K562 (cell line): Measurements from ENCODE around the gene ILF2. TPM values are rescaled to one million over a fixed set of nuclear protein-coding genes. Genes with fewer than 3 reads are reported as not detected.

Experiments
- CTCFL ChIP-seq: IDR thresholded peaks from 2 replicates; pipeline ENCODE4 v1.6.1; 2011; ENCODE audit warnings: borderline replicate concordance, low read depth, mild to moderate bottlenecking, moderate library complexity, low read length; ENCODE audit not compliant: insufficient read depth, poor library complexity, severe bottlenecking
- MGA ChIP-seq: fragments of 450-650 bp; IDR thresholded peaks from 2 replicates; pipeline ENCODE4 v1.6.1; 2016; ENCODE audit warnings: mild to moderate bottlenecking, moderate library complexity
- ZBTB5 ChIP-seq: fragments of 450-650 bp; IDR thresholded peaks from 2 replicates; pipeline ENCODE4 v1.6.1; 2017; ENCODE audit warnings: antibody characterized with exemption
- ZNF609 ChIP-seq: sonication (generic); formaldehyde crosslinking; IDR thresholded peaks from 2 replicates; pipeline ENCODE4 v1.8.1; 2023; ENCODE audit warnings: missing genetic modification reagents, mild to moderate bottlenecking, borderline replicate concordance
- polyA plus RNA-seq, 8 experiments: library from polyadenylated mRNA; depleted of rRNA in 4 of 8; stranded (reverse) in 5 of 8; unstranded in 3 of 8; fragments of >200 nt; fragmentation: Nextera tagmentation in 2 of 8; fragmentation: Illumina TruSeq in 1 of 8; extraction: Ambion mirVana in 2 of 8; extraction: Trizol in 1 of 8; gene quantifications; 2 replicates each; pipeline versions ENCODE4 v1.2.1 to v1.2.3, GENCODE V29; 2011 to 2014; ENCODE audit warnings: inconsistent platforms in 1 of 8, missing spikeins in 1 of 8
- total RNA-seq, 7 experiments: library from RNA; depleted of rRNA in 6 of 7; stranded (reverse); fragments of >200 nt in 6 of 7; fragmentation: Illumina TruSeq in 2 of 7; extraction: Trizol in 2 of 7; gene quantifications; 2 replicates each; pipeline versions ENCODE4 v1.2.1 to v1.2.3, GENCODE V29; 2011 to 2021; ENCODE audit warnings: low replicate concordance in 1 of 7

The ILF2 gene
- total and polyA plus RNA-seq, 9 of the 15 experiments (the other 6 are each of a cell fraction or from before 2014, with no cell fraction given) = 282 to 726 (median 474) TPM

- TF ChIP-seq MGA = peak; percentile 75
- TF ChIP-seq ZBTB5 = no peak
- TF ChIP-seq ZNF609 (CRISPR knock-in tag) = no peak
- TF ChIP-seq CTCFL = no peak
These were observed 54.5 kb downstream of the ILF2 start, which contains the start of gene S100A14 (continued) for GRCh38 chr1:153616144-153616916.
